A673 (cell line): Measurements from ENCODE around the gene APCDD1L. TPM values are rescaled to one million over a fixed set of nuclear protein-coding genes. Genes with fewer than 3 reads are reported as not detected.
A peak's percentile ranks its signal among the peaks of the same experiment; 100 is the strongest.

Source experiments
- BruUV-seq: library from RNA; stranded (reverse); fragments of 400-500 nt; replicated peaks from 2 replicates; lab custom pipeline; 2021; lab: Mats Ljungman, UMichigan
- CTCF ChIA-PET: fragments of 300-600 bp; sonication (Branson Sonifier 250); formaldehyde crosslinking; loops from one replicate; lab custom pipeline; 2022; ENCODE audit warnings: antibody characterized with exemption; lab: Charles Lee
- POLR2A ChIA-PET: fragments of 300-600 bp; sonication (Branson Sonifier 250); formaldehyde crosslinking; loops from one replicate; lab custom pipeline; 2022; ENCODE audit warnings: antibody characterized with exemption; ENCODE audit not compliant: low non-redundant PET; lab: Charles Lee
- DNase-seq: peaks from one replicate; pipeline ENCODE4 v3.0.0-alpha.2; 2015; ENCODE audit warnings: low spot score
- H3K27ac ChIP-seq: fragments of 200-600 bp; sonication (generic); 2 replicates; pipeline ENCODE4 v1.5.1; 2016; ENCODE audit warnings: mixed run types, low read depth, mild to moderate bottlenecking, mixed read lengths, antibody characterized with exemption, low read length; ENCODE audit not compliant: poor library complexity, severe bottlenecking
- H3K27me3 ChIP-seq: fragments of 200-600 bp; sonication (generic); replicated peaks from 2 replicates; pipeline ENCODE4 v1.6.1; 2017; ENCODE audit warnings: mixed run types, low read depth, mild to moderate bottlenecking, mixed read lengths, antibody characterized with exemption, low read length; ENCODE audit not compliant: insufficient read depth, poor library complexity
- H3K36me3 ChIP-seq: fragments of 200-600 bp; sonication (generic); 2 replicates; pipeline ENCODE4 v1.6.1; 2016; ENCODE audit warnings: mixed run types, mild to moderate bottlenecking, mixed read lengths, antibody characterized with exemption, low read length; ENCODE audit not compliant: insufficient read depth, poor library complexity, severe bottlenecking
- H3K4me1 ChIP-seq: fragments of 200-600 bp; sonication (generic); 2 replicates; pipeline ENCODE4 v1.6.1; 2017; ENCODE audit warnings: mixed run types, mild to moderate bottlenecking, mixed read lengths, antibody characterized with exemption, low read length; ENCODE audit not compliant: insufficient read depth, poor library complexity, severe bottlenecking
- H3K4me3 ChIP-seq: fragments of 200-600 bp; sonication (generic); 2 replicates; pipeline ENCODE4 v1.5.1; 2016; ENCODE audit warnings: low read depth, mixed run types, mild to moderate bottlenecking, mixed read lengths, low read length; ENCODE audit not compliant: poor library complexity, severe bottlenecking
- H3K9me3 ChIP-seq: fragments of 200-600 bp; sonication (generic); 2 replicates; pipeline ENCODE4 v1.6.1; 2016; ENCODE audit warnings: mixed run types, low read depth, mild to moderate bottlenecking, mixed read lengths, antibody characterized with exemption, low read length; ENCODE audit not compliant: poor library complexity, severe bottlenecking
- EZH2 ChIP-seq: fragments of 200-600 bp; sonication (generic); IDR thresholded peaks from 2 replicates; pipeline ENCODE4 v1.6.1; 2017; ENCODE audit warnings: borderline replicate concordance, low read depth, mild to moderate bottlenecking, mixed read lengths, antibody characterized with exemption, low read length; ENCODE audit not compliant: poor library complexity, severe bottlenecking
- intact Hi-C: fragments of 100-400 bp; cut with micrococcal nuclease; formaldehyde crosslinking; loops from one replicate; pipeline ENCODE4 v1.10.0; 2022; ENCODE audit not compliant: unreplicated experiment
- total RNA-seq: library from RNA; stranded (reverse); gene quantifications from 2 replicates; pipeline ENCODE4 v1.2.3, GENCODE V29; 2021
- TF ChIP-seq, protein P1 (sequence below): fragments of 300-800, 200-600 bp; sonication (generic); conservative IDR thresholded peaks from 2 replicates; pipeline ENCODE4 v1.5.1; 2017; ENCODE audit warnings: low read depth, mild to moderate bottlenecking, antibody characterized with exemption, low read length, moderate library complexity, mixed read lengths

Gene APCDD1L
- total RNA-seq, 1 experiment from 2014 or later, result not detected

DNA sequence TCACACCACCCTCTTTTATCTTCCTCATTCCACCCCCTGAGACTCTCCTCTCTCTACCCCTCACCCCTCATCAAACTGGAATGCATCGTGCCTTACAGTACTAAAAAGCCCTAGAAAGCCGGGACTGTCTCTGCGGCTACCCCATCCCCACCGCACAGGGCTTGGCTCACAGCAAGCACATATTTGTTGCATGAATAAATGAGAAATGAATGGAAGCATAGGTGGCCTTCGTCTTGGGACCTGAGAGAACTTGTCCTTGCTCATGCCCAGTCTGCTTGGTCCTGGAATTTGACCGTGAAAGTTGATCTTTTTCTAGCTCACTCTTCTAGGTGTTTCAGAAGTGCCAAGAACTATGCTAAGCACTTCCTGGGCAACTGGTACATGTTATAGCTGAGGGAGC, 53.3 kb downstream of the APCDD1L start:
- Histone ChIP-seq H3K36me3 (no peaks in the 10 kb centered on the region), H3K4me1 (peaks cover 15% of the 10 kb centered on the region), H3K9me3 (no peaks in the 10 kb centered on the region), H3K27ac (no peak overlapping the region), H3K27me3 (no peaks in the 10 kb centered on the region), H3K4me3 (no peak overlapping the region)
- intact Hi-C loops, result no loop called here
- ChIA-PET CTCF (no interaction called here), POLR2A (no interaction called here)
- no peak for DNase-seq
- no peak for TF ChIP-seq EZH2
- TF ChIP-seq, protein P1, sequence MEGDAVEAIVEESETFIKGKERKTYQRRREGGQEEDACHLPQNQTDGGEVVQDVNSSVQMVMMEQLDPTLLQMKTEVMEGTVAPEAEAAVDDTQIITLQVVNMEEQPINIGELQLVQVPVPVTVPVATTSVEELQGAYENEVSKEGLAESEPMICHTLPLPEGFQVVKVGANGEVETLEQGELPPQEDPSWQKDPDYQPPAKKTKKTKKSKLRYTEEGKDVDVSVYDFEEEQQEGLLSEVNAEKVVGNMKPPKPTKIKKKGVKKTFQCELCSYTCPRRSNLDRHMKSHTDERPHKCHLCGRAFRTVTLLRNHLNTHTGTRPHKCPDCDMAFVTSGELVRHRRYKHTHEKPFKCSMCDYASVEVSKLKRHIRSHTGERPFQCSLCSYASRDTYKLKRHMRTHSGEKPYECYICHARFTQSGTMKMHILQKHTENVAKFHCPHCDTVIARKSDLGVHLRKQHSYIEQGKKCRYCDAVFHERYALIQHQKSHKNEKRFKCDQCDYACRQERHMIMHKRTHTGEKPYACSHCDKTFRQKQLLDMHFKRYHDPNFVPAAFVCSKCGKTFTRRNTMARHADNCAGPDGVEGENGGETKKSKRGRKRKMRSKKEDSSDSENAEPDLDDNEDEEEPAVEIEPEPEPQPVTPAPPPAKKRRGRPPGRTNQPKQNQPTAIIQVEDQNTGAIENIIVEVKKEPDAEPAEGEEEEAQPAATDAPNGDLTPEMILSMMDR, result no peak
- no TSS peak for BruUV-seq

- Histone ChIP-seq H3K9me3 (no peaks in the 10 kb centered on the region), H3K27me3 (no peaks in the 10 kb centered on the region), H3K4me3 (no peak overlapping the region), H3K4me1 (peaks cover 15% of the 10 kb centered on the region), H3K36me3 (no peaks in the 10 kb centered on the region), H3K27ac (no peak overlapping the region)
- ChIA-PET CTCF (no interaction called here), POLR2A (no interaction called here)
- intact Hi-C loops, result no loop called here
- BruUV-seq, result no TSS peak
- DNase-seq, result no peak
- TF ChIP-seq EZH2, result no peak
- TF ChIP-seq, protein P1, result no peak
Measured at GRCh38 chr20:58461104-58461503, 54.1 kb downstream of the APCDD1L start.

GRCh38 chr20:58459058-58459750, 56.0 kb downstream of the APCDD1L start:
- TF ChIP-seq, protein P1, result no peak
- no peak for TF ChIP-seq EZH2
- H3K9me3 ChIP-seq, result no peaks in the 10 kb centered on the region
- ChIA-PET POLR2A (interaction anchor here (0.7 kb wide), 1 partner anchor 102 kb away, joined by 4 read pairs; no protein-coding TSS in a partner anchor), CTCF (no interaction called here)
- DNase-seq, result peak; percentile 55
- H3K27me3 ChIP-seq, result no peaks in the 10 kb centered on the region
- no peak overlapping the region for H3K27ac ChIP-seq
- no peak overlapping the region for H3K4me3 ChIP-seq
- no peaks in the 10 kb centered on the region for H3K36me3 ChIP-seq
- no TSS peak for BruUV-seq
- H3K4me1 ChIP-seq, result peaks cover 15% of the 10 kb centered on the region
- intact Hi-C loops, result no loop called here
